Measurements from ENCODE around the gene SLC25A21.
"Not testable (repeated sequence)": the region's sequence is repeated elsewhere in the genome, so short reads cannot be mapped to it uniquely, and the experiment has no call there.

Gene SLC25A21

DNA sequence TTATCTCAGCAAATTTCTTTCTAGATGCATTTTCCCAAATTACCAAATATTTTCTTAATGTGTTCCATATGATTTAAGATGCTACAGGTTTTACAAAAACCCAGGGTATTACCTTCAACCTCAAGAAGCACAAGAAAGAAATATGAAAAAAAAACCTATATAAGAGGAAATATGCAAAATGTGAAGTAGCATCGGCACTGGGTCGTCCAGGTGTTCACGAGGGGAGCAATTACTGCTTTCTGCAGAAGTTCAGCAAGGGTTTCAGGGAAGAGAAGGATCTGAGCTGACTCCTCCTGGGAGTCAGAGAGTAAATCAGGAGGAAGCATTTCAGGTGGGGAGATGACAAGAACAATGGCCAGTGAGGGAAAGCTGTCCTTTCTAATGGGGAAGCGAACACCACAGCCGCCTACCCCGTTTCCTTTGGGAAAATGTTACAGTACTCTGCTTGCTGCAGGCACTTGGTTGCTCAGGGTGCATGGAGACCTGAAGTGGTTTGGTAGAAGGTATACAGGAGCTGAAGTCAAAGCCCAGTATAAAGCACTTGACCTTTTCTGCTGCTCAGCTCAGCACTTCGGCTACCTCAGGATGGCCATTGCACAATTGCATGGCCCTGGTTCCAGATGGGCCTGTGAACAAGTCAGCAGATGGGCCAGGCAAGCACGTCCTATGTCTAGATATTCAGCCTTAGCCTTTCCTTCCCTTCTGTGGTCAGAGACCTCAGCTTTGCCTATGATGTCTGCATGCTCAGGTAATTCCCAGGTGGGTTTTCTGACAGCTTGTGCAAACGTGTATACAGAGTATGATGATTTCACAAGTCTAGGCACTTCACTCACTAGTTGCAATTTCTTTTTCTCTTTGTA is 355.1 kb downstream of the SLC25A21 start:
- no peak for DNase-seq

- no peak for DNase-seq
Measured at GRCh38 chr14:36816481-36816880, 355.9 kb downstream of the SLC25A21 start.

- DNase-seq, result not testable (repeated sequence)
Measured at GRCh38 chr14:36814783-36815182, 357.6 kb downstream of the SLC25A21 start.

DNA sequence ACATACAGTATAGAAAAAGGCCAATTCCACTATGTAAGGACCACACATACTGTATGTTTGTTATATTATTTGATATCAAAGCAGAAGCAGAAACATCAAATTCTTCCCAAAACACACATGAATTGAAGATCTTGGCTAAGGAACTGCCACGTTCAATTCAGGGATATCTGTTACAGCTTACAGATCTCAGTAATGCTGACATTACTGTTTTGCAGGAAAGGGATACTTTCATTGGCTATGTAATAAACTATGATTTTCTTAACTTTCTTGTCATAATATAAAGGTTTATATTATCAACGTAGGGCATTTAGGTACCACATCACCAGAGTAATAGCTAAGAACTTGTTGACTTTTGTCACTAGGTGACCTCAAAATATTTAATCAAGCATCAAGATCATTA is 362.2 kb downstream of the SLC25A21 start:
- no peak for DNase-seq

- no peak for DNase-seq
Measured at GRCh38 chr14:36807727-36808126, 364.7 kb downstream of the SLC25A21 start.

- no peak for DNase-seq
Measured at GRCh38 chr14:36805131-36805559, 367.3 kb downstream of the SLC25A21 start.

DNA sequence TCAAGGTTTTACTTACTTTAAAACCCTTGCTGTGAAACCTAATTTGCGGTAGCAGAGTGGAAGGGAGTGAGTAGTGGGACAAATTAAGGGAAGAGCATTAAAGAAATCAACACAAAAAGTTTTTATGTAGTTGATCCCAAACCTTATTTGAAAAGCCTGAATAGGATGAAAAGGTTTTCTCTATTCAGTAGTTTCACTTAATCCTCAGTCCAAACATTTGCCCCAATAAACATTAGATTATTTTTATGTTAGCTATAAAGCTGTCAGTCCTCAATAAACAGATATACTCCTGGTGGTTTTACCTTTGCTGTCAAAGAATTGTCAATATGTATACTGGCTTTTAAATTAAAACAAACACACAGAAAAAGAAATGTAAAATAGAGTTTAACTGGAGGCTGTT is 374.8 kb downstream of the SLC25A21 start:
- DNase-seq, result no peak

DNA sequence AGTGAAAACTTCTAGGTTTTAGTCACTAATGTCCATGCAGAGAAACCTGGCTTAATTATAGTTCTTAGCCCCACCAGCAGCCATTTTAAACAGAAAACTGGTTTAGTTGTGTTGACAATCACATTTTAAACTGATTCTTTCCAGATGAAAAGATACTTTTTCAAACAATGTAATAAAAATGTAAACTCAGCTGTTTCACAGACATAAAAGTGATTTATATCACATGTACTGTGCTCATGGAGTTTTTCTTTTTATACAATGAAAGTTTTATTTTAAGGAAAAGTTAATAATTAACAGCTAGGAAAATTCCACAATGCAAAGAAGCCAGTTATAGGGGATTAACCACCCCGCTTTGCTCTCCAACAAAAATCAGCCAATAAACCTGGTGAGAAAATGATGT is 381.0 kb downstream of the SLC25A21 start:
- no peak for DNase-seq

DNA sequence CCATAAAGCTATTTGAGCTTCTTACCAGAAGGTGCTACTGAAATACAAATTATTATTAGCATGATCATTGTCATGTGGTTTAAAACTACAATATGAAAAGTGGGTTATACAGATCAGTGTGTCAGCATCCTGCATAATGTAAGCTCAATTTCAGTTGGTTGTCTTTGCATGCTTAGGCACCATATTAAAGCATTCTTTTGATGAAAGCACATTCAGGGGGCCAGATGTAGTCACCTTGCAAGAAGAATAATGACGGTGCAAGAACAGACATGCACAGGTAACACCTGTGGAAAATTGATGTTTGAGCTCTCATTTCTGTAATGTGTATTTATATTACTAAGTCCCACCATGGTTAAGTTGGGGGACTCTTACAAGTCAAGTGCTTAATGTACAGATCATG is 386.9 kb downstream of the SLC25A21 start:
- DNase-seq, result no peak

DNA sequence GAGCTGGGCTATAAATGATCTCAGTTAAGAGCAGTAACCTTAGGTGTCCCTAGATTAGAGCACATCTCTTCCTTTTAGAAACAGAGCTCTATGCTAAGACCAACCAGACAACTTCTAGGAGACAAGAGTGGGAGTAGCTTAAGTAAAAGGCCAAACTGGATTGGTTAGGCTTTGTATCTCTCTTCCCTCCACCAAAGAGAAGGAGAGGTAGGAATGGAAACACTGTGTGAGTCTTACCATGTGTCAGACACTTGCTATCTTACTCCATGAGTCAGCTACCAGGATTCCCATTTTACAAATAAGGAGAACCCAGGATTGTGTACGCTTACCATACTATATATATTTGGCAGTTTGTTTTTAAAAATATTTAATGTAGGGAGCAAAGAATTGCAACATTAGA is 387.9 kb downstream of the SLC25A21 start:
- DNase-seq, result no peak

- no peak for DNase-seq
Measured at GRCh38 chr14:36781897-36782296, 390.5 kb downstream of the SLC25A21 start.

DNA sequence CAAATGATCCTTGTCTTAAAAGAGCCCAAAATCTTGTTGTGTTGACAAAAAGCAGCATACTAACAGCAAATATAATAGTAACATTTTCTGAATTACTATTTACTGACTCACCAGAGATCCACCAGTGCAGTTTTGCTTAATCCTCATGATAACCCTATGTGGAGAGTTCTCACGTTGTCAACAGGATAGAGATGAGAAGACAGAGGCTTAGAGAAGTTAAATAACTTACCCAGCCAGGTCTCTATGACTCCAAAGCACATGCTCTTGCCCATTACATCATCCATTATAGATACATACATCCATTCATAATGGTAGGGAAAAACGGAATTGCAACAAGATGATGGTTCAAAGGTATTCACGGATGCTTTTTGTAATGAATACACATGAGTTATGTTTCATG is 398.8 kb downstream of the SLC25A21 start:
- DNase-seq, result no peak

DNA sequence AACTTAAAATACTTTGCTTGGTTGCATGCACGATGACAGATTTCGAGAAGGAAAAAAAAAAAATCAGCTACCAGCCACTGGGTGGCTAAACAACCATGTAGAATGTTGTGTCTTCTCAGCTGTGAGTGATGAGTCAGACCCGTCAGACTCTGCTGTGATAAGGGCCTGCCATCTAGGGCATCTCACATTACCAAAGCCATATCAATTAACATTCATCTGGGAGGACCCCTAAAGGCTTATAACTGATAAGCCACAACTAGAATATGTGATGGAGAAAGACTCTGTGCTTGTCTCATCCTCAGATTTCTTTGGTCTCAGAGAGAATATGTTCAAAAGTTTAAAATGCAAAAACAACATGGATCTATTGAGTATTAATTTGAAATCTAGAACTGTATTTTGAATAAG is 399.3 kb downstream of the SLC25A21 start:
- DNase-seq, result no peak

DNA sequence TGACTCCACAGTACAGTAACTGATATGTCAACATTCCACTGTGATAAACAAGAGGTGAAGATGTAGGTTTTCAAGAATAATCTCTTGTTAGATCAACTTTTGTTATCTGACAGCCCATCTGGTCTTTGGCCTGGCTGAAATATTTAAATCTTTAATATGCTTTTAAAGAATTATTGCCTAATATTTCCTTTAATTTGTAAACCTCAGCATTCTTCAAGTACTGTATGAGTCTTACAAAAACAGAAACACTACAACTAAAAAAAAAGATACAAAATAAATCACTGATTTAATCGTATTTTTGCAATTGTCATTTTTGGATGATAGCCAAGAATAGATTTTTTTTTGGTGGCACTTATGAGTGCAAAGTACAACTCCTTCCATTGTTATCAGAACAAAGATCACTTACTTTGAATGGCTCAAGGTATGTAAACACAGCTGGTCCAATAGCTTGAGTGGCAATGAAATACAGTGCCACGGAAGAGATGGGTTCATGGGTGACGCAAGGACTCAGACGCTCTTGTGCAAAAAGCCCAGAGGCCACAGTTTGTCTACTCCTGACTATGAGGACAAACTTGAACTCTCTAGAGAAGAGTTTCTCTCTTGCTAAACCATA is 401.3 kb downstream of the SLC25A21 start:
- no peak for DNase-seq

DNA sequence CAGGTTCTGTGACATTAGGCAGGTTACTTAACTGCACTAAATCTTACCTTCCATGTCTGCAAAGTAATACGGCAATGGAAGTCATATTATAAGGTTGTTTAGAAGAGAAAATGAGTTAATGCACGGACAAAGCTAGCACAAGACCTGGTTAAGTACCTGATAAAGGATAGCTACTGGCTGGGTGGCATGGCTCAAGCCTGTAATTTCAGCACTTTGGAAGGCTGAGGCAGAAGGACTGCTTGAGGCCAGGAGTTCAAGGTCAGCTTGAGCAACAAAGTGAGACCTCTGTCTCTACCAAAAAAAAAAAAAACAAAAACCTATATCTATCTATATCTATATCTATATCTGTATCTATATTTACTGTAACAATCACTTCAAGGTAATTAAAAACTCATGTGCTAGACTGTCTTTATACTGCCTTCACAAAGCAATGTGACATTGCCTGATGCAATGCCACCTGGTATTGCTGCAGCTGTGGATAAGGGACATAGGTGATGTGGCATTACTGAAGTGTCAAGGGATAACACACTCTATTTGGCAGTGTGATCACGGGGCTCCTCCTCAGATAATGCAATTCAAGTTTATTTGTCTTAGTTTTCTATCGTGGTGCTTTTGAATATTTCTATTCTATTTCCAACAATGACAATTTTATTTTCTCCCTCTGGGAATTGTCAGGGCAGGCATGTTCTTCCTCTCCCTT is 403.6 kb downstream of the SLC25A21 start:
- DNase-seq, result no peak

DNA sequence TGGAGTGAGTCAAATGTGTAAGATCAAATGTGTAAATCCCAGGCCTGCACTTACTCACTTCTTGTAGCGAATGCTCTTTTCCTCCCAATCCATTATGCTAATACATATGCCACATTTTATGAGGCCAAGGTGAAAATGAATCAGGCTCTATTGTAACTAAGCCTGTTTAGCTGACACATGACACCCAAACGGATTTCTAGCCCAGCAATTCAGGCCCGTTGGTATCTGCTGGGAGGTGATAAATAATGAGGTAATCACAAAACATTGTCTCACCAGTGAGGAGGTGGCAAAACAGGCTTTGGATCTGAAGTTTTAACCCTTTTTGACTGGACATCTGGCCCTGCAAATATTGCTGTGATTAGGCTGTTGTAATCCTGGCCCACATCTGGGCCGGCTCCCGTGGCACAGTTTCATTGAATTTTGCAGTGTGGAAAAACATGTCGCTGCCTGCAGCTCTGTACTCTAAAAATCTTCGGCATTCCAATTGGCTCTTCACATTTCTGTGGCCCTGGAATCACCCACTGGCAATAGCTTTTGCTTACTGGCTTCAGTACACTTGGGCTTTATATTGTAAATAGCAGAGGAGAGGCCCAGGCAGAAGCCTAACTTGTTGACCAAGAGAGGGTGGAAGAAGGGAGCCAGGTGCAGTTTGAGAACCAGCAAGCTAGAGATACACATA is 404.7 kb downstream of the SLC25A21 start:
- no peak for DNase-seq

GRCh38 chr14:36766974-36767373 is 405.4 kb downstream of the SLC25A21 start:
- DNase-seq, result no peak

DNA sequence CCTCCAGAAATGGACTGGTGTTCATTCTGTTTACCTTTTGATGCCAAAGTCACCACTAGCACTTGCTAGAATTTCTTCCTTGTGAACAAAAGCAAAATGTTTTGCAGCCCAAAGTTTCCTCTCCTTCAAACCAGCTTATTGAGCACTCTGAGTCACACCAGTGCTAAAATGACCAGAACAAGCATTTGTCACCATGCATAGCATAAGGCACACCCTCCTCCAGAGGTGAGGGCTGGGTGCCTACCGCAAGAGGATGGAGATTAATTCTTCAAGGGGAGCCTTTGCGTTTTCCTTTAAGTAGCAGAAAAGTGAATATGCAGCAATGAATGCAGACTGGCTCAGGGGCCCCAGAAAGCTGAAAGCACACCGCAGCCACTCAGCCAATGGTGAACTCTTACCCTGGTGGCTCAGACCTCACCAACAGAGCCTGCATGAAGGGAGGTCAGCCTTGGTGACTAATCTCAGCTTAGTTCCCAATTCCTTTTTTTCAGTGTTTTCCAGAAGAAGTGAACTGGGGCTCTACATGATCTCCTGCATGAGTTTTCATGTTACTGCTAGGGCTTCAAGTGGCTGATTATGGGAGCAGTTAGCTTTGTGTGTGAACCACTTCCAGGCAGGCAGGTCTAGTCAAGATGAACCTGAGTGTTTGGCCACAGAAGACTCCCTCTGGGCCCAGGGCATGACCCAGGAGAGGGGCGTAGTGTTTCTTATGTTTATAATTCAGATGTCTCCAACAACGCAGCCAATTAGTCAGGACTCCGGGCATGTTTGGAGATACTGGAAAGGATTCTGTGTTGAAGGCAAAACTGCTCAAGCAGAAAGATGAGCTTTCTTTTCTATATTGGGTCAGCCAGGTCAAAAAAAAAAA is 414.4 kb downstream of the SLC25A21 start:
- no peak for DNase-seq

GRCh38 chr14:36756226-36756625 is 416.2 kb downstream of the SLC25A21 start:
- no peak for DNase-seq

GRCh38 chr14:36755756-36756155 is 416.6 kb downstream of the SLC25A21 start:
- no peak for DNase-seq

DNA sequence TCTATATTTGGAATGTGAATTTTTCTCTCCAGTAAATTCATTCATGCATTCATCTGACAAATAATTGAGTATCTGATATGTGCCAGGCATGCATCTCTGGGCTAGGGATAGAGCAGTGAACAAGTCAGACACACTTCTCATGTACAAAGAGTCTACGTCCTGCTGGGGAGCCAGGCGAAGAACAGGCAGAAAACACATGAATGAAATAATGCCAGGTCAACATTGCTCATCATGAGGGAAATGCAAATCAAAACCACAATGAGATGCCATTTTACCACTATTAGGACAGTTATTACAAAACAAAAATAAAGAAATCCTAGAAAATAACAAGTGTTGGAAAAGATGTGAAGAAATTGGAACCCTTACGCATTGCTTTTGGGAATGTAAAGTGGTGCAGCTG is 420.5 kb downstream of the SLC25A21 start:
- DNase-seq, result no peak

GRCh38 chr14:36751106-36751505 is 421.3 kb downstream of the SLC25A21 start:
- no peak for DNase-seq

All from CD4-positive, alpha-beta T cell treated with Interferon gamma for 1 hour (primary cell).